GM12865 (cell line): ENCODE data around the gene NFKBIE.

Experiments used
- DNase-seq: peaks from one replicate; pipeline ENCODE4 v3.0.0; 2010; ENCODE audit warnings: low read depth
- H3K4me3 ChIP-seq: 2 replicates; pipeline ENCODE4 v1.5.1; 2011; ENCODE audit warnings: mild to moderate bottlenecking, low read depth, low read length, control low read depth
- CTCF ChIP-seq: IDR thresholded peaks from 2 replicates; pipeline ENCODE4 v1.5.1; 2011; ENCODE audit warnings: low read length, control low read depth, low read depth, inconsistent platforms; ENCODE audit not compliant: insufficient read depth; ENCODE audit errors: missing control alignments

Gene NFKBIE

DNA sequence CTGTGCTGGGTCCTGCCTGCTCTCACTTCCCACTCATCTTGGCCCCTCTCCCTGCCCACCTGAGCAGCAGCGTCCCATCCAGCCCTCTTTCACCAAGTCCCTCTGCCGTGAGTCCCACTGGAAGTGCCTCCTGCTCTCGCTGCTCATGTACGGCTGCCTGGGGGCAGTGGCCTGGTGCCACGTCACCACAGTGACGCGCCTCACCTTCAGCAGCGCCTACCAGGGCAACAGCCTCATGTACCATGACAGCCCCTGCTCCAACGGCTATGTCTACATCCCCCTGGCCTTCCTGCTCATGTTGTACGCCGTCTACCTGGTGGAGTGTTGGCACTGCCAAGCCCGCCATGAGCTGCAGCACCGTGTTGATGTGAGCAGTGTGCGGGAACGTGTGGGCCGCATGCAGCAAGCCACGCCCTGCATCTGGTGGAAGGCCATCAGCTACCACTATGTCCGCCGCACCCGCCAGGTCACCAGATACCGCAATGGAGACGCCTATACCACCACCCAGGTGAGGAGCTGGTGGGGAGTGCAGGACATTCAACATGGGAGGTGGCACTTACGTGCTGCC, 7.7 kb upstream of the NFKBIE start:
- DNase-seq: no peak
- H3K4me3 ChIP-seq: no peak overlapping the region
- TF ChIP-seq CTCF: no peak

GRCh38 chr6:44272529-44272928, 7.2 kb upstream of the NFKBIE start:
- no peak overlapping the region for H3K4me3 ChIP-seq
- TF ChIP-seq CTCF: no peak
- no peak for DNase-seq

GRCh38 chr6:44271914-44272313, 6.6 kb upstream of the NFKBIE start:
- no peak overlapping the region for H3K4me3 ChIP-seq
- no peak for DNase-seq
- TF ChIP-seq CTCF: no peak

DNA sequence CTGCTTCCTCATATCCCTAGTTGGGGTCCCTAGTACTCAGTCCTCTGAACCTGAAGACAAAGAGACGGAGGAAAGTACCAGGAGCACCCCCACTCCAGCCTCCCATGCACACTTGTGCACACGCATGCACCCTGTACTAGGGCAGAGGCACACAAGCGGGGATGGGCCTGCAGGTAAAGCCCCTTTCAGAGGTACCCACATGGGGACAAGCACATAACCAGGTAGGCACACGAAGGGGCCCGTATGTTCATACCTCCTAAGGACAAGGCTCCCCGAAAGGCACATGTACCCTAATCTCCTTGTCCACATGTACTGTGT, 6.0 kb upstream of the NFKBIE start:
- no peak overlapping the region for H3K4me3 ChIP-seq
- DNase-seq: no peak
- TF ChIP-seq CTCF: no peak

DNA sequence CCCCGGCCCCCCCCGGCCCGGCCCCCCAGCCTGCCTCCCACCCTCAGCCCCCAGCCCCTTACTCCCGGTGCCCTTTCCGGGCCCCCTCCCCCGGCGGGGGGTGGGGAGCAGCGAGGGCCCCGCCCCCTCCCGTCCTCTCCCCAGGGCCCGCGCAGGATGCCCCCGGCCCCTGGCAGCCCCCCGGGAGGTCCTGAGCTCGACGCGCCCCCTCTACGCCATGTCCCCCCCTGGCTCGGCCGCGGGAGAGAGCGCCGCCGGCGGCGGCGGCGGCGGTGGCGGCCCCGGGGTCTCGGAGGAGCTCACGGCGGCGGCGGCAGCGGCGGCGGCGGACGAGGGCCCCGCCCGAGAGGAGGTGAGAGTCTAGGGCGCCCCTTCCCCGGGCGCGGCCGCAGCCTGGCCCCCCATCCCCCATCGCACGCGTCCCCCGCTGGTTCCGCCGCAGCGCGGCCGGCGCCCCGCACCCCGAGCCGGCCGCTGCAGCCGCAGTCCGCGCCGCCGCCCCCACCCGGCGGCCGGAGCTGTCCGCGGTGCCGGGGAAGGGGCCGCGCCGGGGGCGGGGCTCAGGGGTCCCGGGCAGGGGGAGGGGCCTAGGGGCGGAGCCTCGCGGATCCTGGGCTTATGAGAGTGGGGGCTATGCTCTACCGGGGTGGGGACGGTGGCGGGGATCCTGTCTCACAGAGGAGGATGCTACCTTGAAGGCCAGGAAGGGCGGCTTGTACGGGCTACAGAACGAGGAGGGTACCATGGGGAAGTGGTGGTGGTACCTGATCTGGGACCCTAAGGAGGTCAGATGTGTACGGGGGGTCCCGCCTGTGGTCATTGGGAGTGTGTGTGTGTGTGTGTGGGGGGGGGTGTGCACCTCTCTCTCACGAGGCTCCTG, 5.4 kb upstream of the NFKBIE start:
- no peak overlapping the region for H3K4me3 ChIP-seq
- no peak for DNase-seq
- no peak for TF ChIP-seq CTCF

DNA sequence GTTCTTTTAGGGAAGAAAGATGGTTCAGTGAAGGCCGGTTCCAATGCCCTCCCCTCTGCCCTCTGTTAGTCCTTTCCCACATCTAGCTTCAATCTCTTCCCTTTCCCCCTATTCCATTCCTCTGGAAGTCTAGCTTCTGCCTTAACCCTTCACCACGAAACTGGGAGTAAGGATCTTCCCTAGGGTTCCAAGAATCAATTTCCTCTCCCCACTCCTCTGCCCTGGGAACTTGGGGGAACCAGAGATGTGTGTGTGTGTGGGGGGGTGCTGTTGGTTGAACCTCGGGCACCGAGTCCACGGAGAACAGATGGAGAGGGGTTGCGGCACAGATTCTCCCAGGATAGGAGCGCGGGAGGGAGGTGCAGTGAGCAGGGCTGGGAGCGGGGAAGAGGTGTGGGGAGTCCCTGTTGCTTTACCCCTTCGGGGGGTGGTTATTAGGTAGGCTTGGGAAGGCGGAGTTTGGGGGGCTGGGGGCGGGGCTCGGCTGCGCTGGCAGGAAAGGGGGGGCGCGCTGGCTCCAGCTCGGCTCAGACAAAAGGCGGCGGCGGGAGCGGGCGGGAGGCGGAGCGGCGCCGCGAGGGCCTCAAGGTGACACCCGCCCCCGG, 4.7 kb upstream of the NFKBIE start, which contains the start of gene TMEM151B:
TMEM151B (plus strand) TSS at position 530 of the 605 bp plus-strand sequence. CDS start 293 bp downstream, outside the sequence.
- no peak for TF ChIP-seq CTCF
- no peak for DNase-seq

More for the DNA sequence above, 4.7 kb upstream of the NFKBIE start, which contains the start of gene TMEM151B:
- H3K4me3 ChIP-seq: no peak within 1 kb of the TSS
